Endometrium (tissue), 2 donors: ENCODE measurements around the gene ETV1.
"Not testable (repeated sequence)": the region's sequence is repeated elsewhere in the genome, so short reads cannot be mapped to it uniquely, and the experiment has no call there.

Source experiments
- FAIRE-seq: peaks from 2 replicates; lab custom pipeline; 2012; peaks lifted over from hg19 to GRCh38; lab: Jason Lieb, UNC
- donor health status: control.
- donor health status: control.

The ETV1 gene

GRCh38 chr7:13921062-13921461 is 68.4 kb downstream of the ETV1 start:
- FAIRE-seq: no peak

- FAIRE-seq: no peak
These were observed 69.3 kb downstream of the ETV1 start for GRCh38 chr7:13920053-13920697.

- FAIRE-seq: not testable (repeated sequence)
These were observed 71.1 kb downstream of the ETV1 start for GRCh38 chr7:13918333-13918732.

- not testable (repeated sequence) for FAIRE-seq
These were observed 72.4 kb downstream of the ETV1 start for GRCh38 chr7:13917103-13917502.

- FAIRE-seq: no peak
These were observed 73.6 kb downstream of the ETV1 start for GRCh38 chr7:13915891-13916290.

GRCh38 chr7:13912715-13913278 is 76.7 kb downstream of the ETV1 start:
- FAIRE-seq: peak; percentile 12

- FAIRE-seq: no peak
These were observed 77.6 kb downstream of the ETV1 start for GRCh38 chr7:13911909-13912308.

GRCh38 chr7:13910805-13911551 is 78.5 kb downstream of the ETV1 start:
- FAIRE-seq: no peak

- no peak for FAIRE-seq
These were observed 80.6 kb downstream of the ETV1 start for GRCh38 chr7:13908667-13909397.

GRCh38 chr7:13907831-13908230 is 81.6 kb downstream of the ETV1 start:
- no peak for FAIRE-seq

GRCh38 chr7:13904689-13905088 is 84.8 kb downstream of the ETV1 start:
- FAIRE-seq: no peak

GRCh38 chr7:13904007-13904406 is 85.5 kb downstream of the ETV1 start:
- no peak for FAIRE-seq

GRCh38 chr7:13901577-13901976 is 87.9 kb downstream of the ETV1 start:
- no peak for FAIRE-seq

GRCh38 chr7:13898957-13899670 is 90.4 kb downstream of the ETV1 start:
- FAIRE-seq: no peak

GRCh38 chr7:13897819-13898218 is 91.6 kb downstream of the ETV1 start:
- no peak for FAIRE-seq

- no peak for FAIRE-seq
These were observed 94.5 kb downstream of the ETV1 start for GRCh38 chr7:13894954-13895353.

- no peak for FAIRE-seq
These were observed 95.1 kb downstream of the ETV1 start for GRCh38 chr7:13894377-13894776.

- no peak for FAIRE-seq
These were observed 98.7 kb downstream of the ETV1 start for GRCh38 chr7:13890793-13891192.

GRCh38 chr7:13886356-13886755 is 103.1 kb downstream of the ETV1 start:
- FAIRE-seq: no peak

GRCh38 chr7:13882051-13882450 is 107.4 kb downstream of the ETV1 start:
- FAIRE-seq: no peak

- FAIRE-seq: no peak
These were observed 108.7 kb downstream of the ETV1 start for GRCh38 chr7:13880789-13881188.

- no peak for FAIRE-seq
These were observed 109.3 kb downstream of the ETV1 start for GRCh38 chr7:13879994-13880686.
